Activated gamma-delta T cell treated with anti-CD3 and anti-CD28 coated beads, Interleukin-2, amount 50 U/mL, for 16 hours (primary cell): Measurements from ENCODE around the gene AMOTL1.

Experiments
- DNase-seq: peaks from one replicate; pipeline ENCODE4 v3.0.0-alpha.2; 2020; ENCODE audit warnings: low read depth

AMOTL1 gene, protein sequence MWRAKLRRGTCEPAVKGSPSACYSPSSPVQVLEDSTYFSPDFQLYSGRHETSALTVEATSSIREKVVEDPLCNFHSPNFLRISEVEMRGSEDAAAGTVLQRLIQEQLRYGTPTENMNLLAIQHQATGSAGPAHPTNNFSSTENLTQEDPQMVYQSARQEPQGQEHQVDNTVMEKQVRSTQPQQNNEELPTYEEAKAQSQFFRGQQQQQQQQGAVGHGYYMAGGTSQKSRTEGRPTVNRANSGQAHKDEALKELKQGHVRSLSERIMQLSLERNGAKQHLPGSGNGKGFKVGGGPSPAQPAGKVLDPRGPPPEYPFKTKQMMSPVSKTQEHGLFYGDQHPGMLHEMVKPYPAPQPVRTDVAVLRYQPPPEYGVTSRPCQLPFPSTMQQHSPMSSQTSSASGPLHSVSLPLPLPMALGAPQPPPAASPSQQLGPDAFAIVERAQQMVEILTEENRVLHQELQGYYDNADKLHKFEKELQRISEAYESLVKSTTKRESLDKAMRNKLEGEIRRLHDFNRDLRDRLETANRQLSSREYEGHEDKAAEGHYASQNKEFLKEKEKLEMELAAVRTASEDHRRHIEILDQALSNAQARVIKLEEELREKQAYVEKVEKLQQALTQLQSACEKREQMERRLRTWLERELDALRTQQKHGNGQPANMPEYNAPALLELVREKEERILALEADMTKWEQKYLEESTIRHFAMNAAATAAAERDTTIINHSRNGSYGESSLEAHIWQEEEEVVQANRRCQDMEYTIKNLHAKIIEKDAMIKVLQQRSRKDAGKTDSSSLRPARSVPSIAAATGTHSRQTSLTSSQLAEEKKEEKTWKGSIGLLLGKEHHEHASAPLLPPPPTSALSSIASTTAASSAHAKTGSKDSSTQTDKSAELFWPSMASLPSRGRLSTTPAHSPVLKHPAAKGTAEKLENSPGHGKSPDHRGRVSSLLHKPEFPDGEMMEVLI

DNA sequence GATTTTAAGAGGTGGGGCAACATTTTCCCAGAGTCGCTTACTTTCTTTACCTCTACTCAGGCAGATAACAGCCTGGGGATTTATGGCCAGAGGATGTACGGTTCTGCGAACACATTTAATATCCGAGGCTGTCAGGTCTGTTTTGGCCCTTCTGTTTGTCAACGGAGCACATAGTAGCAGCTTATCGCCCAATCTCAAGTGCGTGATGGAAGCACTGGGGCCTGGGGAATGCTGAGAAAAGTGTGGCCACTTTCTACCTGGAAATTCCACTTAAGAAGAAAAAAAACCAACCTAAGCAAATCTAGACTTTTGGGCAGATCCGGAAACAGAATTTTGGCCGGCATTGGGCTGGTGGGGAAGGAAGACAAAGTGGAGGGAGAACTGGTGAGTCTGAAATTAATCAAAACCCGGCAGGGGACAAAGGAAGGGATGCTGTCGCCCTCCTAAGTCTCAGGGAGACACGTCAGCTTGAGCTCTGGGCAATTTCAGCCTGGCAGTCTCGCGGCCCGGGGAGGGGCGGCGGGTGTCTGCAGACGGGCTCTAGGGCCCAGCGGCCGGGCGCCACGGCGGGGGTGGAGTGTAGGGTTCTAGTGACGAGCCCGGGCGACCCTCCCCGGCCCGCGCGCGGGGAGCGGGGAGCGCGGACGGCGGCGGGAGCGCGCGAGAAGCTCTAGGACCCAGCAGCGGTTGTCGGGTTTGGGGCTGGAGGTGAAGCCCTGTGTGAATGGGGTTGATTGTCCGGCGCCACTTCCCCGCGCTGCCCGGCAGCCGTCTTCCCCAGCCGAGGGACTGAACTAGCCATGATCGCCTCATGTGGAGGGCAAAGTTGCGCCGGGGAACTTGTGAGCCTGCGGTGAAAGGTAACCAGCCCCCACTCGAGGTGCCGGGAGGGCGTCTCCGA, at the start of gene AMOTL1:
AMOTL1 (plus strand) TSS at position 656 of the 901 bp plus-strand sequence; CDS start at position 812, 156 bp downstream.
- peak; percentile 5 for DNase-seq

DNA sequence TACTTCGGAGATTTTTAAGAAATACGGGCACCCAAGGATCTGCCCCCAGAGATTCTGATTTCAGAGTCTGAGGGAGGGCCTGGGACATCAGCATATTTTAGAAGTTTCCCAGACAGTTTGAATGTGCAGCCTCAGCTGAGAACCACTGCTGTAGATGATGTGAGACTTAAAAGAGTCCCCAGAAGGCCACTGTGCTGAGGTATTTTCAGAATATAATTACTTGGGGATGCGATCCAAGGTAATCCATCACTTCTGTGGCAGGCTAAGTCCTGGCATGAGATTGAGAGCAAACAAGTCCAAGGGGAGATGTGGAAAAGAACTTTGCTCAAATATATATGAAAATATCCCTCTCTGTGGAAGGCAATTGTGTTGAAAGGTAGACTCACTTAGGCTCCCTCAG, 48.3 kb upstream of the AMOTL1 start:
- DNase-seq = no peak

DNA sequence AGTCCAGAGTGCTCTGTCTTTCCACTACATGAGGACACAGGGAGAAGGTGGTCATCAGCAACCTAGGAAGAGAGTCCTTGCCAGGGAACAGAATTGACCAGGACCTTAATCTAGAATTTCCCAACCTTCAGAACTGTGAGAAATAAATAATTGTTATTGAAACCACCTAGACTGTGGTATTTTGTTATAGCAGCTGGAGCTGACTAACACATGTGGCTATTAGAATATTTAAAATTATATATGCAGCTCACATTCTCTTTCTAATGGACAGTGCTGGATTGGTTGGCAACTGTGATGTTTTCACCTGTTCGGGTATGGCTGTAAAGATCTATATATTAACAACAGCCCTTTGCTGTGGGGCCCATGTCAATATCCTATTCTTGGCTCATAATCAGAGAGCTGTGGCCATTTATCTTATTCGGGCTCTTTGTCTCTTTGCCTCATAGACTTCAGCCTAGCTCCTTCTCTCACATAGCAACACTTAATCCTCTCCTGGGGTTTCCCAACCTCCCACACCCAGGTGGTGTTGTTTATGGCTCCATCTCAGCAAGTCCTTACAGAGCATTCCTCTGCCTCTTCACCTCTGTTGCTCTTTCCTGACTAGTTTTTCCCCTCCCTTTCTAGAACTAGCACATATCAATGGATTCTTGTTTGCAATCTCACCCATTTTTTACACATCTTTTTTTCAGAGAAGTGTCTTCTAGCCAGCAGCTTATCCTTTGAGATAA, 46.4 kb upstream of the AMOTL1 start:
- DNase-seq = no peak

DNA sequence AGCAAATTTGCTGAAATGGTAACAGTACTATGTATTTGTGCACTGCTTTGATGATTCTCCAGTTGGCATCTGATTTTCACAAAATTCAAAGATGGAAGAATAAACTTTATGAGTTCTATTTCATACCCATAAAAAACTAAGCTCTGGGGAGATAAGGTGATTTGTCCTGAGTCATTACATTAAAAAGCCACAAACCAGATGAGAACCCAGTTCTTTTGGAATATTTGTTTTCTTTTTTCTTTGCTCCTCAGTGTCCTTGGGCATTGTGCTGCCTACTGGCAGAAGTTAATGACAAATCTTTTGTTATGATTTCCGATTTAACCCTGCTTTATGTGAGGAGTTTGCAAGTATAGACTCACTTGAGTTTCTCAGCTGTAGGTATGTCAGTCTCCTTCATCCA, 45.4 kb upstream of the AMOTL1 start:
- no peak for DNase-seq

DNA sequence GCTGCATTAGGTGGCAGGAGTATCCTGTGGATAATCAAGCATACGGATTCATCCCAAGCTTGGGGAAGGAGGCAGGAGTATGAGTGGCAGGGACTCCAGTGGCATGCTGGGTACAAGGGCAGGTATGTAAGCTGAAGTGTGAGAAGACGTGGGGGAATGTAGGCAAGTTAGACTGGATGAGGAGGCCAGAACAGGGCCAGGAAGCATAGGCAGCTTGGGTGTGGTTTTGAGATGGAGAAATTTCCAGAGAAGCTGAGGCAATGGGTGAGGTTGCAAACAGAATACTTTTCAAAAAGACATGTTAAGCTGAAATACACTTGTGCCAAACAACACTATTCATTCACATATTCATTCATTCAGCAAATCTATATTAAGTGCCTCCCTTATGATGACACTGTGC, 43.1 kb upstream of the AMOTL1 start:
- DNase-seq = no peak

DNA sequence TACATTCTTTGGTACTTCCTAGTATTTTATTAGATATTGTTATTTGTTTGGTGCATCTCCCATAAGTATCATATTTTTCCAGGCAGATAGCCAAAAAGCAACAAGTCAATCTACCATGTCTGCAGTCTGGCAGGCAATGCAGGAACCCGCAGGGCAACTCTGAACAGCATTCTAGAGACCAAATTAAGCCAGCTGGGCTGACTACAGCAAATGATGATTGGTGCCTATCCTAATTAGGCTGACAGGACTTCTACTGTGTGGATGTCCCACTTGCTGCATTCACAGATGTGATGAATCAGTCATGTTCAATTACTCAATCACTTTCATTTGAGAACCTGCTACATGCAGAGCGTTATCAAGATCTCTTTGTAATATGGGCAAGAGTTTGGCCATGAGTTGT, 40.3 kb upstream of the AMOTL1 start:
- no peak for DNase-seq

DNA sequence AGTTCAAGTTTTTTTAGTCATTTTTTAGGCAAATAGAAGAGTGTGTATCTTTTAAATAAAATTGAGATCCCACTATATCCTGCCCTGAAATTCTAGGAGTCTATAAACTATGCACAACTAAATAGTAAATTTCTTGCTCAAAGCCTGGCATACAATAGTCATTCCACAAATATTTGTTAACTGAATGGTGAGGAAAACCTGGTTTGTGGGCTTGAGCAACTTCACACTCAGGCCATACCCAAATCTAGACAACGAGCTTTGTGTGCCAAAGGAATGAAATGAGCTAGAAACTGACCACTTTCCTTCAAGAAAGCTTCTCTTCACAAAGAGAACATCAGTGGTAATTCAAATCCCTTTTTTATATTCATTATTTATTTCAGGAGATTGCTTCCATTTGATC, 39.6 kb upstream of the AMOTL1 start:
- no peak for DNase-seq

DNA sequence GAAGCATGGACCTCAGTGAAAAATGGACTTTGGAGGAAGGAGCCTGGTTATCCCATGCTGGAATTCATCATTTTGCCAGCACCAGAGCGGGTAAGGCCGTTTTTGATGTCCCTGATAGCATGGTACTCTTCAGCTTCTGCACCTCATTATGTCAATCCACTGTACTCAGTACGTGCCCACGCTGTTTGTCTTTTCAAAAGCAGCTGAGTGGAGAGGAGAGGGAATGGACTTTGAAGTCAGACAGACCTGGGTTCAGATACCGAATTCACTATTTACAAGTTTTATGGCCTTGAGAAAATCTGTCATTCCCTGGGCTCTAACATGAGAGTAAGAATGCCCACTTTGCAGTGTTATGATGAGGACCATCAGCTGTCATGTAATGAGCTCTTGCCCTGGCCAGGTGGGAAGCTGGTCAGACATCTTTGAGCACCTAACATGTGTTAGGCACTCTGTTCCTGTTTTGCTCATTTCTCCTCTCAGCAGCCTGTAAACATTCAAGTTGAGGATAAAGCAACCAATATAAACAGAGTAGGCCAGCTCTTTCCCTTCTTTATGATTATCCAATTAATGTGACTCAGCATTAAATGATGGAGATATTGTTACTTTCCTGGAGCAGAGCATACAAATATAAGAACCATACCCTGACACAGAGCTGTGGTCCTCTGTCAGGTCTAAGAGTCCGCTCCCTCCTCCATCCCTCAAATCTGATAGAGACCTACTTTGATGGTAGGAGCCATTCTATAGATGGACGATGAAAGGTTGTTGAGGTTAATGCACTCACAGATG, 39.0 kb upstream of the AMOTL1 start:
- no peak for DNase-seq

DNA sequence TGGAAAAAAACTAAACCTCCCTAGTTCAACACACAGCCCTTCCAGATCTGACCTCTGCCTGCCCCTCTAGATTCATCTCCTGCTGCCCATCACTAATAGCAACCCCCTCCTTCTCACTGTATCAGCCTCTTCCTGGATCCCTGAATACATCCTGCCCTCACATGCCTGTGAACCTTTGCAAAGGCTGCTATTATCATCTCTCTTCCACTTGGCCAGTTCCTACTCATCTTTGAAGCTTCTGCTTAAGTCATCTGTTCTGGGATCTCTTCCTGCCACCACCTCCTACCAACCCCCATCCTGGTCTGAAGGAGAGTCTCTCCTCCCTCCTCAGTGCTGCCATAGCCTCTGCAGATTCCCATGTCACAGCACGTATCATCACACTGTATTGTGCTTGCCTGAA, 38.0 kb upstream of the AMOTL1 start:
- DNase-seq = no peak

DNA sequence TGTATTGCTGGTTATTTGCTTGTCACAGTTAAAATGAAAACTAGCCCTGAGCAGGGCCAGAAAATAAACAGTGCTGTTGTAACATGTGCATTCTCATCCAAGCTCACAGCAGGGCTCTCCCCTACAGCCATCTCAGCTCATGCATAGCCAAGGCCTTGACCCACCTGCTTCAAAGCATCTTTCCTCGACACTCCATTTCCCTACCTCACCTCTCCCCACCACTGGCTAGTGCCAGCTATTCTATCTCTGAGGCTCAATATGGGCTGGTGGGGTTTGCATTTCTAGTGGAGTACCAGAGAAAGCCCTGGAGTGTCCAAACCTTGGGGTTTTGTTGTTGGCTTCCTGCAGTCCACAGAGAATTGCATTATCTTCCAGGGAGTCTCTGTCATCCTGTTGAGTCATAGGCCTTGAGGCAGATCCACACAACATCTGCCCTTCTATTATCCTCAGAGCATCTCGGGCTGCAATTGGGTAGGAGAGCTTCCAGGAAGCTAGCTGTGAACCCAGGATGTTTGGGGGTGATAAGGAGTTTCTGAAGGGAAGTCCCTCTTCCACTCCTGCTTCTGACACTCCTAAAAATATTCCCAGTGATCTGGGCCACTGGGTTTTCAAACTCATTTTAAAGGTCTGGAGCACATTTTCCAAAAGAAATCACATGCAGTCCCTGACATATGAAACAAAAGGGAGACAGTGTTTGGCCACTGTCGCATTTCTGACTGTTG, 36.1 kb upstream of the AMOTL1 start:
- DNase-seq = no peak

DNA sequence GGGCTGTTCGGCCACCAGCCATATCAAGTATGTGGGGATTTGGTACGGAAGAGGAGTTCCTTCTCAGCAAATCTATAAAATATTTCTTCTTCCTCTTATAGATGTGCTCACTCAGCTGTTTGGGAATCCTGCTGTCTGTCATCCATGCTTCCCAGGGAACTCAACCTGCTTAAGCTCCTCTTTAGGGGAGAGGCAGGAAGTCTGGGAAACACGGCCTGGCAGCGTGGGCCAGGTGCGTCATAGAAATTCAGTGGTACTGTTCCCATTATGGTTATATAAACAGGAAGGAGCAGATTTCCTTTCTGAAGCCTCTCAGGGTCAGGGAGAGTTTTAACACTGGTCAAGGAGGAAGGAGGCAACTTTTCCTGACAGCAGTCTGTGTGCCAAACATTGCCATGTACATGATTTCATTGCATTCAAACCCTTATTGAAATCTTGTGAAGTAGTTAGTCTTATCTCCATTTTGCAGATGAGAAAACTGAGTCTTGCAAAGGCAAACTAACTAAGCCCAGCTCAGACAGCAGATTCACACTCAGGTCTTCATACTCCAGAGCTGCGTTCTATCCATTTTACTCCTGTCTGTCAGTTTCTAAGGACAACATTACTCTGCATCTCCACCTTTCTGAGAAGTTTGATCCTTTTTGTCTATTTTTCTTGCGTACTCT, 35.4 kb upstream of the AMOTL1 start:
- no peak for DNase-seq

DNA sequence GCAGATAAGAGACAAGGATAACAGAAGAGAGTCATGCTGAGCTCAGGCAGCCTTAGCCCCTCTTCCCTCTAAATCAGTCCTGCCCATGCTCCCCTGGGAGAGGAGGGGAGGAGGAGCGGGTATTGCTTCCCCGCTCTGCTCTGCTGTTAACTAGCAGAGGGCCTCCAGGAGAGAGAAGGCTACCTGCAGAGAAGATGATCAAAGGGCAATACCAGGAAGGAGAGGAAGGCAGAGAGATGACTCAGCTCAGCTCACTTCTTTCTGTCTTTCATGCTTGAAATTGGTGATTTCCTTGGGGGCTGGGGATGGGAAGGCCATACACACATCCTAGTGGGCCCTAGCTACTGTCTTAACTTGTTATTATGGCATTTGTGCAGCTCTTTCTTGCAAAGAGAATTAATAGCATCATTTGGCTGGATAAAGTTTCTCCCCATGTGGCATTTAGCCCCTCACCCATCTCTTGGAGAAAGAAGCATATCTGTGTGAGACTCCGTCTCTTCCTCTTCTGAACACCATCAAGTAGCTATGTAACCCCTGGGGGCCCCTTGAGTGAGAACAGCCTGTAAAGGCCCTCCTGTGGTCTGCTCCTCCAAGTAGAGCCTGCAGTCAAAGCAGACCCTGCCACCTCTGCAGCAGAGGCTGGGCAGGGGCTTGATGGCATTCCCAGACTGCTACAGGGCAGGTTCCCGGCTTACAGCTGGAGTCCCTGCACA, 33.4 kb upstream of the AMOTL1 start:
- no peak for DNase-seq

DNA sequence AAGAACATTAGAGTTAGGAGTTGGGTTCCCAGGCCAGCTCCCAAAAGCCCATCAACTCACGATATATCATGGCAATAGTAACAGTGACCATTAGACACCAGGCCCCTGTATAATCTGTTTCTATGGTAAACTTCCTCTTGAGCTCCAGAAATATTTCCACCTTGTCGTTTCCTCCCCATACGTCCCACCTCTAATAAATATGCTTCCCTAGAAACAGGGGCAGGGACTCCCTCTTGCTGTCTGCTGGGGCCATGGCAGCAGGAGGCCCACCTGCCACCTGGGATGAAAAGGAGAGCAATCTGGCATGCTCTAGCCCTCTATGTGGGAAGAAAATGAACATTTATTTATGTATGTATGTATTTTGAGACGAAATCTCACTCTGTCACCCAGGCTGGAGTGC, 32.2 kb upstream of the AMOTL1 start:
- DNase-seq = no peak

DNA sequence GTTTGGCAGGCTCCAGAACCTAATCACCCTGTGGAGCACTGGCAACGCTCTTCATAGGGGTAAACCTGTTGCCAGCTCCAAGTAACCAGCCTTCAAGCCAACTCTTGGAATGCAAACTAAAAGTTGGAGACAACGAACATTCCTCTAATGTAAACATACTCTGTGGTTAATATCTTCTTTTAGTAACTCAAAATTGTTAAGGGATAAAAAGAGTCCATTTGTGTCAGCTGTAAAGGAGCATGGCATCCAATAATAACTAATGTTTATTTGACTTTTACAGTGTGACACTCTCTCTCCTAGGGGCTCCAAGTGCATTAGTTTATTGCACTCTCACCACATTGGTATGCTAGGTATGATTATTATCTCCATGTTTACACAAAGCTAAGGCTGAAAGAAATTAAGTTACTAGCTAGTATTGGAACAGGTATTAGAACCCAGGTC, 31.0 kb upstream of the AMOTL1 start:
- DNase-seq = no peak

DNA sequence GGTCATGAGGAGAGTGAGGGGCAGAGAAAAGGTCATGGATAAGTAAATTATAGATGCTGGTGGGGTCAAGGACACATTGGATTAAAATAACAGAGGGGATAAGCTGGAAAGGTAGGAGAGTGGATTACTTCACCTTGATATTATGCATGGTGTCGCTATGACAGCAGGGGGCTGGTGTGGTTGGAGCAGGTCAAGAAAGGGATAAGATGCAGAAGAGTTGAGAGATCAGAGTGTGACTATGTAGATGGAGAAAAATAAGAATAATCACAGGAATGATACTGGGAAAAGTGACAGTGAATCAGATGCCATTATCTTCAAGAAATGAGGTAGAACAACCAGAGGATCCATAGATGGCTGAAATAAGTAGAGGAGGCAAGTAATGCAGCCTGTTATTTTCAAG, 29.4 kb upstream of the AMOTL1 start:
- no peak for DNase-seq

DNA sequence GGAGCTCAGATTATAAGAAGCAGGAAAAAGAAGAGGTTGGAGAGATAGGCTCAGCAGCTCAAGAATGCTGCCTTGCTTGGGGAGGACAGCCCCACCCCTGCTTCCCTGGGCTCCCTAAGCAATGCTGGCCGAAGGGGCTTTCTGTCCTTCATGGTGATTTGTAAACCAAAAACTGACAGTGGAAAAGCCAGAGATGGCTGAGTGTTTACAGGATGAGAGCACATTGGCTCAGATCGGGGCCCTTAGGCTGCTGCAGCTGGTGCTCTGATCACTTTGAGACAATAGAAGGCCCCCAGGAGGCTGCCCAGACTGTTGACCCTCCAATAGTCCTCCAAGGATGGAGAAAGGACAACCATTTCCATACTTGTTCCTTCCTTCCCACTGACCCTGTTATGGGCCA, 28.8 kb upstream of the AMOTL1 start:
- DNase-seq = no peak

DNA sequence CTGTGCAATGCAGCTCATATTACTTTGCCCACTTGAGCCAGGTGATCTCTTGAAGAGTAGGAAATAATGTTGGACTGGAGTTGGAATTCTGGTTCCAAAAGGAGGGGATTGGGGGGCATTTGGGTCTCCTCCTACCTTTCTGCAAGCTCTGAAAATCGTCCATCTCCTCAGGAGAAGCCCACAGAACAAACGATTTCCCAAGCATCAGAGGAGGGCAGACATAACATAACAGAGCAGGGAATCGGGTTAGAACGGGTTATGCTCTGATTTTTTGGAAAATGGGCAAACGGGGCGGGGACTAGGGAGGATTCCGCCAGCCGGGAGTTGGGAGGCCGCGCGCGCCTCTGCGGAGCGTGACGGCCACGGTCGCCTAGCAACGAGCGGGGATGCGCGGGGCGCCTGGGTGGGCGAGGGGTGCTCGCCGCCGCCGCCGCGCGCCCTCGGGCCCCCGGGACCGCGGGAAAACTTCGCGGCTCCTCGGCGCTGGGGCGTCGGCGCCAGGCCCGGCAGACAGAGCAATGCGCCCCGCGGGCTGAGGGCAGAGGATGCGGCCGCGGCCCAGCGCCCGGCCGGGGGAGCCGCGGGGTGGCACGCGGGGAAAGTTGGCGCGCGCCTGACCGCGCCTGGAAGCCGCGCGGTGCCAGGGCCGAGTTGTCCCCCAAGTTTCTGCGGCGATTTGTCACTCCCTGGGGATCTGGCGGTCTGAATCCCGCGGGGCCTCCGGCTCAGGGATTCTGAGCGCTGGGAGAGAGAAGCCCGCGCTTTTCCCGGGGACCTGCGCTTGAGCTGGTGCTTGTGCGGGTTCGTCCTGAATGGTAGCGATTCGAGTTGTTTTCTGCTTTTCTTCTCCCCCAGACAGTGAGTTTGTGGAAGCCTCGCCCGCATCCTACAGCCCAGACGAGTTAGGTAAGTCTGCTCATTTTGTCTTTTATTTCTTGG, 27.8 kb upstream of the AMOTL1 start:
- DNase-seq = no peak
